SK-N-MC (cell line): ENCODE data around the gene FAM167B.

Experiments
- DNase-seq: peaks from one replicate; pipeline ENCODE4 v3.0.0-alpha.2; 2011; ENCODE audit warnings: low read depth, low spot score
- H3K27ac ChIP-seq: fragments of 200-600 bp; sonication (generic); 2 replicates; pipeline ENCODE4 v1.5.1; 2016; ENCODE audit warnings: mixed run types
- H3K36me3 ChIP-seq: fragments of 200-600 bp; sonication (generic); 2 replicates; pipeline ENCODE4 v1.6.1; 2017; ENCODE audit warnings: antibody characterized with exemption, low read length, mixed read lengths; ENCODE audit not compliant: insufficient read depth
- H3K4me3 ChIP-seq: fragments of 200-600 bp; sonication (generic); 2 replicates; pipeline ENCODE4 v1.5.1; 2016
- H3K9ac ChIP-seq: fragments of 200-600 bp; sonication (generic); 2 replicates; pipeline ENCODE4 v1.8.0; 2017; ENCODE audit warnings: mixed run types, mixed read lengths; ENCODE audit not compliant: insufficient read length
- H3K9me3 ChIP-seq: fragments of 200-600 bp; sonication (generic); 2 replicates; pipeline ENCODE4 v1.6.1; 2017; ENCODE audit warnings: low read depth, mild to moderate bottlenecking, antibody characterized with exemption, low read length, moderate library complexity, mixed read lengths
- EZH2 ChIP-seq: fragments of 200-600 bp; sonication (generic); IDR thresholded peaks from one replicate; pipeline ENCODE4 v1.6.1; 2017; ENCODE audit warnings: antibody characterized with exemption
- FOXP2 ChIP-seq: optimal IDR thresholded peaks from 2 replicates; pipeline ENCODE3; 2011; ENCODE audit warnings: mild to moderate bottlenecking, moderate library complexity; ENCODE audit not compliant: insufficient read depth; ENCODE audit errors: extremely low read length, control extremely low read depth
- POLR2AphosphoS5 ChIP-seq: IDR thresholded peaks from 2 replicates; pipeline ENCODE4 v1.6.1; 2012; ENCODE audit warnings: mild to moderate bottlenecking, low read depth, low read length, borderline replicate concordance

Gene FAM167B

DNA sequence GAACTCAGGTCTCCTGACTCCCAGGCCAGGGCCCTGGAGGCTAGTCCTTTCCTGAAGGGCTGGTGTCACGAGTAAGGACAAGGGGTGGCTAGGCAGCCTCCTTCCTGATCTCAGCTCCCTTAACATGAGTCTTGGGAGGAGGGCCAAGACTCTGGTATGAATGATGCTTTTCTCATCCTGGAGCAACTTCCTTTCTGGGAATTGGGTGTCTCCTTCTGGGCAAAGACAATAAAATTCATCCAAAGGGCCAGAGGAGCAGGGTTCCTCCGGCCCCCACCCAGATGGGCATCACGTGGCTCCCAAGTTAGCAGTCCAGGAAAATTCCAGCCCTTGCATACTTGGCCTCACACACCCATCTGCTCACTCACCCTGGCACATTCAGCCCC, at the start of gene FAM167B:
FAM167B (plus strand) TSS at position 335 of the 386 bp plus-strand sequence. CDS start 200 bp downstream, outside the sequence.
- Histone ChIP-seq H3K9me3 (no peaks in the 10 kb centered on the region), H3K4me3 (no peak within 1 kb of the TSS), H3K9ac (no peak within 1 kb of the TSS), H3K36me3 (no peaks in the 10 kb centered on the region), H3K27ac (no peak within 1 kb of the TSS)
- TF ChIP-seq POLR2AphosphoS5 (no peak), EZH2 (no peak), FOXP2 (no peak)
- DNase-seq = no peak

DNA sequence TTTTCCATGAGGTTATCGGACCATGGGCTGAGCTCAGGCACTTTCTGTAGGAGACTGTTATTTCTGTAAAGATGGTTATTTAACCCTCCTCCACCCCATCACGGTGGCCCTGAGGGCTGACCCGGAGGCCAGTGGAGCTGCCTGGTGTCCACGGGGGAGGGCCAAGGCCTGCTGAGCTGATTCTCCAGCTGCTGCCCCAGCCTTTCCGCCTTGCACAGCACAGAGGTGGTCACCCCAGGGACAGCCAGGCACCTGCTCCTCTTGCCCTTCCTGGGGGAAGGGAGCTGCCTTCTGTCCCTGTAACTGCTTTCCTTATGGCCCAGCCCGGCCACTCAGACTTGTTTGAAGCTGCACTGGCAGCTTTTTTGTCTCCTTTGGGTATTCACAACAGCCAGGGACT, 49.2 kb upstream of the FAM167B start:
- Histone ChIP-seq H3K9ac (no peak overlapping the region), H3K4me3 (no peak overlapping the region), H3K36me3 (peaks cover 20% of the 10 kb centered on the region; the same call in 1 of the 2 replicates), H3K9me3 (no peaks in the 10 kb centered on the region), H3K27ac (no peak overlapping the region)
- DNase-seq = no peak
- no peak for TF ChIP-seq FOXP2
- TF ChIP-seq POLR2AphosphoS5 = no peak
- no peak for TF ChIP-seq EZH2

DNA sequence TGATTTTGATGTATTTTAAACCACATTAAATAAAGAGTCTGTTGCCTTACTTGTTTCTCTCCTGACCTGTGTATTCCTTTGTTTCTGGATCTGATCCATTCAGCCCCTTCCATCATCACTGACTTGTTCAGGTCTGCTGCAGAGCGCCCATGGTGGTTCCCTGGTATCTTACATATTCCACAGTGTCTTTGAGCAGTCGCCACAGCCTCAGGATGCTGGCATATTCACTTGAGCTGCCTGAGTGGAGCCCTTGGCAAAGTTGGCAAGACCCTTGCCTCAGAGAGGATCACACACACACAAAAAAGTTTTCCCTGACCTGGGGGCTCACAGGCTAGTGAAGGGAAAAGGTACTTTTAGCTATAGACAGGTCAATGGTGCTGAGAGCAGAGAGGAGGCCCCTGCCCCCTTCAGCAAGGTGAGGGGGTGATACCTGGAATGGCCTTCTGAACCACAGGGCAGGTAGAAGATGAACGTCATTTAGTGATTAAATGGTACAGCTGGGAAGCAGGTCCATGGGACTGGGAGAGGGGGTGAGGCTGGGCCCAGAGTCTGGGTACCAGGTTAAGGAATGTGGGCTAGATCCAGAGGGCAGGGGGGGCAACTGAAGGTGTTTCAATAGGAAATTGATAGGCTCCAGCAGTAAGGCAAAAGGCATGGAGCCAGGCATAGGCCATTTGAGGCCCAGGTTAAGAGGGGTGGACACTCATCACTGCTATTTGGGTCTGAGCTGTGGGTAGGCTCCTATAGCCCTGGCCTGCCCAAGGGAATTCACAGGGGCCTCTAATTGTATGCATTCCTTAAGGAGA, 48.6 kb upstream of the FAM167B start:
- no peak for DNase-seq
- Histone ChIP-seq H3K9me3 (no peaks in the 10 kb centered on the region), H3K27ac (no peak overlapping the region), H3K36me3 (peaks cover 18% of the 10 kb centered on the region; the same call in 1 of the 2 replicates), H3K9ac (no peak overlapping the region), H3K4me3 (no peak overlapping the region)
- no peak for TF ChIP-seq EZH2
- TF ChIP-seq POLR2AphosphoS5 = no peak
- TF ChIP-seq FOXP2 = no peak

DNA sequence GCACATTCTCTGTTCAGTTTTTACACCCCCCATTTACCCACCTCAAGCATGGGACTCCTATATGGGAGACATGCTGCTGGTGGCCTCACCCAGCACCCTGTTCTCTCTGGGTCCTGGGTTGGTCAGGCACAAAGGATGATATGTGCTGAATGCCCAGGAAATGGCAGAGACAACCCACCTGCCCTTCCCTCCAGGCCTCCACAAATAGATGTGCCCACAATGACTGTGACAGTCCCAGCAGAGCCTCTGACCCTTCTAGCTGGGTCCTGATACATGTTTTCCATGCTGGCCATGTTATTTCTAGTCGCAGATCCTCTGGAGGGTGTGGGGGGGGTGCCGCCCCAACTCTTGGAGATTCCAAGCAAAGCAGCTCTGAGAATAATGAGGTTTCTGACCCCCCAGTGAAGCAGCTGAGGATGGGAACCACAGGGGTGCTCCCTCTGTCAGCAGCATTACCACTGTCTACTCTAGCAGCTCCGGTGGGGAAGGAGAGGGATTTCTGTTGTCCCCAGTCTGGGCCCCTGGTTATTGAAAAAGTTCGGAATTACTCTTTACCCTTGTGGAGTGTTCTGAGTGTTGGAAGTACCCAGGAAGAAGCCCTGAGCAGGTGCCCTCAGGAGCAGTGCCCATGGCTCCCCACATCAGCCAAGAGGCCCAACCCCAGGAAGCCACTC, 47.8 kb upstream of the FAM167B start:
- Histone ChIP-seq H3K27ac (no peak overlapping the region), H3K9ac (no peak overlapping the region), H3K36me3 (peaks cover 14% of the 10 kb centered on the region; the same call in 1 of the 2 replicates), H3K9me3 (no peaks in the 10 kb centered on the region), H3K4me3 (no peak overlapping the region)
- no peak for DNase-seq
- TF ChIP-seq FOXP2 (no peak), EZH2 (no peak), POLR2AphosphoS5 (no peak)

DNA sequence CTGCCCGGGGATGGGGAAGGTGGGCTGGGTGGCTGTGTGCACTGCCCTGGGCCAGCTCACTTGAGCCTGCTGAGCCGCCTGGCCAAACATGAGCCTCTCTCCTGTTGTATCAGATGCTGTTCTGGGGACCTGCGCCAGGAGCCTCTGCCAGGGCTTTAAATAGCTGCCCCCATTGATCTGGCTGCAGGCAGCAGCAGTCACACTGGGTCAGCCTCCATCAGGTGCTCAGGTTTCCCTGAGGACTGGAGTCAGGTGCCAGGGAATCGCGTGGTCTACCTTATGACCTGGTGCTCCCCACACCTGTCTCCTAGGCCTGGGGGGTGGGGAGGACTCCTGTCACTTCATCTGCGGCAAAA, 47.3 kb upstream of the FAM167B start:
- Histone ChIP-seq H3K27ac (peak overlapping the region; percentile 79; the same call in 1 of the 2 replicates), H3K9ac (no peak overlapping the region), H3K36me3 (peaks cover 10% of the 10 kb centered on the region; the same call in 1 of the 2 replicates), H3K9me3 (no peaks in the 10 kb centered on the region), H3K4me3 (peak overlapping the region; percentile 96)
- TF ChIP-seq FOXP2 (no peak), POLR2AphosphoS5 (no peak), EZH2 (no peak)
- DNase-seq = no peak

DNA sequence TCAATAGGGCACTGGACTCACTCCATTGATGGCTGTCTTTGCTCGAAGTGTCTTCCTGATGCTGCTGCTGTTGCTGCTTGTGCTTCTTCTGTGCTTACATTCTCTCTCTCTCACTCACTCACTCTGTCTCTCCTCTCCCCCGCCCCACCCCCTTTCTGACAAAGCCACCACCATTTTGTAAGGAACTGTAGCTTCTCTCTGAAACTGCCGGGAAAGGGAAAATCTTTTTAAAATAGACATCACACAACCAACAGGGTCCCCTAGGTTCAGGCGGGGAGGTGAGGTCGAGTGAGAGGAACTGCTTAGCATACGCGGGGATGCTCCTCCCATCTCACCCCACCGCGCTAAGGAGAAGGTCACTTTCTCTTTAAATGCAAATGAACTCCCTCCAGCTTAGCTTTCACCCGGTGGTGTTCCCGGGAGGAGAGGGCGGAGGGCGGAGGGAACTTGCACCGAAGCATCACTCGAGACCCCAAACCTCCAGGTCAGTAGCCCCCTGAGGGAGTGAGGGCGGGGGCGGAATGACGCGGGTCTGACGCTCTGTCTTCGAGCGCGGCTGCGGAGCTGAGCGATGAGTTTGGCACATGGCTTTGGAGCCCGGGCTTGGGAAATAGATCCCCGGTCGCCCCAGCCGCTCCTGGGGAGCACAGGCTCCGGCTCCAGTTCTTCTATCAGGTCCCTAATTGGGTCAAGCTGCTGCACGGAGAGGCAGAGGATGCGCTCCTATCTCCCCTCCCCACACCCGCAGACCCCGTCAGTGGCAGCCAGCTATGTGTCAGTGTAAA, 46.6 kb upstream of the FAM167B start, which contains the start of gene CCDC28B:
CCDC28B (plus strand) TSS at position 370 of the 785 bp plus-strand sequence. CDS start 1,341 bp downstream, outside the sequence.
- Histone ChIP-seq H3K4me3 (peak within 1 kb of the TSS; percentile 96), H3K9me3 (no peaks in the 10 kb centered on the region), H3K36me3 (peaks cover 3% of the 10 kb centered on the region; the same call in 1 of the 2 replicates), H3K9ac (peak within 1 kb of the TSS; percentile 79), H3K27ac (peak within 1 kb of the TSS; percentile 79)
- no peak for DNase-seq
- no peak for TF ChIP-seq EZH2
- peak; percentile 46; the same call in 1 of the 2 replicates for TF ChIP-seq POLR2AphosphoS5
- no peak for TF ChIP-seq FOXP2

DNA sequence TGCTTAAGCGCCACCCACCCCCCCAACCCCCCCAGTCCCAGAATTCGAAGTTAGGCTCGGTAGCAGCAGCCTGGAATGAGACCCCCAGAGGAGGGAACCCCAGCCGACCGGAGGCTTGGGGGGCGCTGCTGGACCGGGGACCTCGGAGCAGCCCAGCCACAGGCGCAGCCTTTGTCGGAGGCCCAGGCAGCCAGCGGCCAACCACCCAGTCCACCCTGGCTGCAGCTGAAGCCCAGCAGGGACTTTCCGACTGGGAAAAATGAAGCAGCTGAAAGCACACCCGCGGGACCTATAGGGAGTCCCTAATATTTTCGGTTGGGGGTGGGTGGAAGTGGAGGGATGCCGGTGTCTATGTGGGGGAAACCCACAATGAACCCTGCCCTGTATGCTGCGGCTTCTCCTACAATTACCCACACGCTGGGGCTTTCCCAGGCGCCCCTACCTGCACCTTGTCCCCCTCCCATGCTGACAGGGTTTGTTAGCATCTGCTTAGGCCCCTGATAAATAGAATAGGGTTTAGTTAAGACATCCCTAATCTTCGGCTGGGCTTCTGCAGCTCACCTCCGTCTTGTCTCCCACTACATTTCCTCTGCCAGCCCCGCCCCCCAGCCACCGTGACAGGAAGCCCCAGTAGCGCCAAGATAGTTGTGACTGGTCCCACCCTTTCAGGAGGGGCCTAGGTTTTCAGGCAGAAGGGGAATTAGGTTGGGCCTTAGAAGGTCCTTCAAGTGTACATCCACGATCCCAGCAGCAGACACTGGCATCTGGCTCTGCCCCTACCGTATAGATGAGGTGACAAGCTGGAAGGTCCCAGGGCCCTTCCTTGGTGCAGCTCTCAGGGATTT, 45.8 kb upstream of the FAM167B start:
- peak overlapping the region; percentile 53 for H3K9ac ChIP-seq
- H3K9me3 ChIP-seq = no peaks in the 10 kb centered on the region
- no peaks in the 10 kb centered on the region; the same call in 1 of the 2 replicates for H3K36me3 ChIP-seq
- peak overlapping the region; percentile 96 for H3K4me3 ChIP-seq
- DNase-seq = no peak
- TF ChIP-seq FOXP2 (no peak), POLR2AphosphoS5 (peak; percentile 53)
- peak overlapping the region; percentile 5; the same call in 1 of the 2 replicates for H3K27ac ChIP-seq
